ENCODE results near the gene TP53BP1.

- TF ChIP-seq MXI1 (IDR thresholded peaks at IDR 0.05; ENCODE audit: borderline replicate concordance, low read depth, low read length) (no peak), EEA1 (CRISPR knock-in tag; IDR thresholded peaks at IDR 0.05; ENCODE audit: borderline replicate concordance) (no peak), ZBTB21 (CRISPR knock-in tag; IDR thresholded peaks at IDR 0.05) (no peak)
Observed at GRCh38 chr15:43404130-43404529, 88.8 kb downstream of the TP53BP1 start.

Measured in HepG2 (cell line).